Spleen (tissue), 11 donors: ENCODE data around the gene OSMR. TPM values are rescaled to one million over a fixed set of nuclear protein-coding genes. Genes with fewer than 3 reads are reported as not detected.

ENCODE experiments used
- DNase-seq: peaks from one replicate; pipeline ENCODE4 v3.0.0-alpha.2; 2020
- H3K27ac ChIP-seq, 8 donors: fragments of 200-600 bp; sonication (generic) in 7 of 8; 1 replicate in 4 of 8; 2 replicates in 4 of 8; pipeline versions ENCODE4 v1.5.0 to v1.8.0; 2016 to 2021; ENCODE audit warnings: inconsistent platforms in 4 of 8, mild to moderate bottlenecking in 4 of 8, moderate library complexity in 1 of 8
- H3K27me3 ChIP-seq, 7 donors: fragments of 200-600 bp; sonication (generic) in 6 of 7; replicated peaks in 1 of 7; 1 replicate in 4 of 7; 2 replicates in 3 of 7; pipeline versions ENCODE4 v1.5.0 to v1.8.0; 2016 to 2021; ENCODE audit warnings: inconsistent platforms in 3 of 7, mild to moderate bottlenecking in 1 of 7
- H3K36me3 ChIP-seq, 6 donors: fragments of 200-600 bp; sonication (generic) in 5 of 6; 1 replicate in 4 of 6; 2 replicates in 2 of 6; pipeline versions ENCODE4 v1.5.0 to v1.8.0; 2016 to 2021; ENCODE audit warnings: inconsistent platforms in 2 of 6
- H3K4me1 ChIP-seq, 6 donors: fragments of 200-600 bp; sonication (generic) in 5 of 6; 1 replicate in 3 of 6; 2 replicates in 3 of 6; pipeline versions ENCODE4 v1.5.0 to v1.8.0; 2016 to 2021; ENCODE audit warnings: inconsistent platforms in 3 of 6
- H3K4me3 ChIP-seq, 8 donors: fragments of 200-600 bp; sonication (generic) in 7 of 8; 1 replicate in 4 of 8; 2 replicates in 4 of 8; pipeline versions ENCODE4 v1.5.0 to v1.8.0; 2016 to 2021; ENCODE audit warnings: inconsistent platforms in 4 of 8, mild to moderate bottlenecking in 4 of 8, moderate library complexity in 2 of 8
- H3K9me3 ChIP-seq, 8 donors: fragments of 200-600 bp; sonication (generic) in 7 of 8; 1 replicate in 4 of 8; 2 replicates in 4 of 8; pipeline versions ENCODE4 v1.5.0 to v1.8.0; 2016 to 2021; ENCODE audit warnings: inconsistent platforms in 4 of 8
- POLR2A ChIP-seq, 3 donors: fragments of 450-650 bp; IDR thresholded peaks; one replicate each; pipeline ENCODE4 v1.5.1; 2017; ENCODE audit warnings: antibody characterized with exemption in 3 of 3, mild to moderate bottlenecking in 1 of 3
- POLR2AphosphoS5 ChIP-seq, 3 donors: sonication (generic); formaldehyde crosslinking; IDR thresholded peaks; one replicate each; pipeline ENCODE4 v1.5.1; 2017; ENCODE audit warnings: antibody characterized with exemption in 3 of 3
- WGBS, 5 donors: extraction: QIAGEN DNeasy Blood & Tissue Kit in 3 of 5; methylation state at CpG; one replicate each; pipeline versions ENCODE4 v1.1.5 to v1.1.7; 2013 to 2018; 5-methylcytosine and 5-hydroxymethylcytosine counted together
- intact Hi-C: fragments of 100-400 bp; cut with DNase I; formaldehyde crosslinking; loops from one replicate; pipeline ENCODE4 v1.15.0; 2023; ENCODE audit warnings: low total_unique reads
- polyA plus RNA-seq, 3 donors: library from polyadenylated mRNA; stranded (reverse); fragments of 200-250 nt; gene quantifications; one replicate each; pipeline ENCODE4 v1.2.1, GENCODE V29; 2013
- total RNA-seq, 7 donors: library from RNA; depleted of rRNA in 3 of 7; stranded (reverse); fragments of >200 nt in 3 of 7; fragmentation: NEBNext Ultra II Directional in 4 of 7; extraction: Animal tissue kit (Norgen Biotek cat#: 25700) in 4 of 7; gene quantifications; one replicate each; pipeline versions ENCODE4 v1.1.0 to v1.2.1, GENCODE V29; 2016 to 2021
- TF ChIP-seq, protein P1 (sequence below), 11 experiments: fragments of 200-600 bp in 7 of 11; fragments of 450-650 bp in 4 of 11; sonication (generic) in 4 of 11; IDR thresholded peaks in 8 of 11; conservative IDR thresholded peaks in 3 of 11; 1 replicate in 7 of 11; 2 replicates in 4 of 11; pipeline versions ENCODE4 v1.4.0 to v1.8.0; 2016 to 2021; ENCODE audit warnings: antibody characterized with exemption in 11 of 11, inconsistent platforms in 4 of 11, mild to moderate bottlenecking in 1 of 11
- donor health status: healthy with polysubstance abuse.
- donor health status: DM: no; HTN: no; CAD: no; lungs with moderate emphysema.
- donor health status: DM: no; HTN: no; CAD: no.
- donor health status: Bipolar disorder and iron deficiency.
- donor health status: healthy.
- donor health status: DM: no; HTN: no; CAD: no.
- donor health status: DM: yes; HTN: yes; CAD: no.

Gene OSMR
- total and polyA plus RNA-seq, 10 donors = 2.5 to 74.6 (median 67.9) TPM

DNA sequence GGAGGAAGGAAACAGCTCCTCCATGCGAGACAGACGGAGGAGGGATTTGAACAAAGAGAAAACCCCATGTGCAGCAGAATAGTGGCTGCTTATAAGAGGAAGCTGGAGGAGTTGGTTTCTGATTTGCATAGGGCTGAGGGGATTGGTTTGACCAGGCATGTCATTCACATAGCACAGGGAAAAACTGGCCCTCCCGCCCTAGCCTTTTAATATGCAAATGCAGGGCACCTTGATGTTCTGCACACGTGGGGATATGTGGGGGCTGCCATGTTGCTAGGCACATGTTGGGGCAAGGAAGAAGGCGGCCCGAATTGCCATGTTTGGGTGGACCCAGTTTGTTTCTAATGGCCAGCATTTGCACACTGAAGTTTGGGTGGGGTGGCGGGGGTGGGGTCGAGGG is 42.2 kb downstream of the OSMR start:
- no peak for DNase-seq
- Histone ChIP-seq H3K4me1 (no peaks in the 10 kb centered on the region), H3K27ac (no peak overlapping the region), H3K27me3 (peaks cover 0 to 9% (median 0%) of the 10 kb centered on the region in 7 donors), H3K9me3 (no peaks in the 10 kb centered on the region), H3K36me3 (peaks cover 0 to 50% (median 10%) of the 10 kb centered on the region in 6 donors), H3K4me3 (no peak overlapping the region)
- TF ChIP-seq POLR2AphosphoS5 (IDR thresholded peaks at IDR 0.05) (no peak), POLR2A (IDR thresholded peaks at IDR 0.05) (no peak)
- TF ChIP-seq, protein P1, sequence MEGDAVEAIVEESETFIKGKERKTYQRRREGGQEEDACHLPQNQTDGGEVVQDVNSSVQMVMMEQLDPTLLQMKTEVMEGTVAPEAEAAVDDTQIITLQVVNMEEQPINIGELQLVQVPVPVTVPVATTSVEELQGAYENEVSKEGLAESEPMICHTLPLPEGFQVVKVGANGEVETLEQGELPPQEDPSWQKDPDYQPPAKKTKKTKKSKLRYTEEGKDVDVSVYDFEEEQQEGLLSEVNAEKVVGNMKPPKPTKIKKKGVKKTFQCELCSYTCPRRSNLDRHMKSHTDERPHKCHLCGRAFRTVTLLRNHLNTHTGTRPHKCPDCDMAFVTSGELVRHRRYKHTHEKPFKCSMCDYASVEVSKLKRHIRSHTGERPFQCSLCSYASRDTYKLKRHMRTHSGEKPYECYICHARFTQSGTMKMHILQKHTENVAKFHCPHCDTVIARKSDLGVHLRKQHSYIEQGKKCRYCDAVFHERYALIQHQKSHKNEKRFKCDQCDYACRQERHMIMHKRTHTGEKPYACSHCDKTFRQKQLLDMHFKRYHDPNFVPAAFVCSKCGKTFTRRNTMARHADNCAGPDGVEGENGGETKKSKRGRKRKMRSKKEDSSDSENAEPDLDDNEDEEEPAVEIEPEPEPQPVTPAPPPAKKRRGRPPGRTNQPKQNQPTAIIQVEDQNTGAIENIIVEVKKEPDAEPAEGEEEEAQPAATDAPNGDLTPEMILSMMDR (IDR thresholded peaks at IDR 0.05 in 8 of 11, conservative IDR thresholded peaks at IDR 0.05 in 3 of 11) = no peak
- 47 to 60% (median 48%) methylated on average over 8 of the region's 8 CpGs for WGBS, 5 donors
- intact Hi-C loops = no loop called here

DNA sequence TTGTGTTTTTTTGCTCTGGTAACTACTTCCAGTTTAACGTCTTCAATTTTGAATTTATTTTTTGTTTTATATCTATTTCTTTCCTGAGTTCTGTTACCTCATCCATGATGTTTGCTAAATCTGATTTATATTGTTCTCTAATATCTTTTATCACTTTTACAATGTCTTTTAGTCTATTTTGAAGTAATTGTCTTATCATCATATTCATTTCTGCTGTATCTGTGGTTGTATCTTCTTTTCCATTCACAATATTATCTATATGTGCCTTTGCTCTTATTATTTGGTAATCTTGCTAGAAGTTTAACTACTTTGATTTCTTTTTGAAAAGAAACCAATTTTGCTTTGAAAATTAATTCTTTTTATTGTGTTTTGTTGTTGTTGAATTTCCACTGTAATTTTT is 43.6 kb downstream of the OSMR start:
- TF ChIP-seq, protein P1 (IDR thresholded peaks at IDR 0.05 in 8 of 11, conservative IDR thresholded peaks at IDR 0.05 in 3 of 11) = no peak
- TF ChIP-seq POLR2A (IDR thresholded peaks at IDR 0.05) (no peak), POLR2AphosphoS5 (IDR thresholded peaks at IDR 0.05) (no peak)
- H3K9me3 ChIP-seq = peaks cover 0 to 9% (median 0%) of the 10 kb centered on the region in 8 donors
- 87 to 97% (median 95%) methylated on average over 1 of the region's 1 CpG for WGBS, 5 donors

DNA sequence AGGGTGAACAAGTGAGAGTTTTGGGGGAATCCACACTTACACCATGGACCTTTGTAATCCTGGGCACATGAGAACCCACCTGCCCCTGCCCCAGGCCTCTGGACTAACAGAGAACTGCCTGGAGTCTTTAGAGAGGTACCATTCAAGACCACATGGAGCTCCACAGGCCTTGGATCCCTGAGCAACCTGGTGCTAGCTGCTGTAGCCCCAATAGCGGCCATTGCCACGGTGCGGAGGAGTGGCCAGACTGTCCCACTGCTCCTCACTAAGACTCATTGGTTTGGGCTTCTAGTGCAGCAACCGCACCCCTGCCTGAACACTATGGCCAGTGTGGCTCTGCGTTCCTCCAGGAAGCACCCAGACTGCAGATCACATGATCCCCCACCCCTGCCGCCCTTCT is 45.8 kb downstream of the OSMR start:
- no peak overlapping the region for H3K27ac ChIP-seq
- no peak for DNase-seq
- intact Hi-C loops = no loop called here
- TF ChIP-seq, protein P1 (IDR thresholded peaks at IDR 0.05 in 8 of 11, conservative IDR thresholded peaks at IDR 0.05 in 3 of 11) = no peak
- TF ChIP-seq POLR2AphosphoS5 (IDR thresholded peaks at IDR 0.05) = no peak
- H3K4me3 ChIP-seq = no peak overlapping the region
- H3K4me1 ChIP-seq = no peaks in the 10 kb centered on the region
- 89 to 99% (median 96%) methylated on average over 6 of the region's 6 CpGs for WGBS, 5 donors
- peaks cover 0 to 15% (median 3%) of the 10 kb centered on the region in 6 donors for H3K36me3 ChIP-seq
- peaks cover 0 to 24% (median 15%) of the 10 kb centered on the region in 8 donors for H3K9me3 ChIP-seq
- peaks cover 0 to 9% (median 0%) of the 10 kb centered on the region in 7 donors for H3K27me3 ChIP-seq

More for the DNA sequence above, 43.6 kb downstream of the OSMR start:
- no peak for DNase-seq
- peaks cover 0 to 9% (median 0%) of the 10 kb centered on the region in 7 donors for H3K27me3 ChIP-seq
- H3K27ac ChIP-seq = no peak overlapping the region
- peaks cover 0 to 37% (median 8%) of the 10 kb centered on the region in 6 donors for H3K36me3 ChIP-seq
- no peak overlapping the region for H3K4me3 ChIP-seq
- no peaks in the 10 kb centered on the region for H3K4me1 ChIP-seq
- intact Hi-C loops = no loop called here

DNA sequence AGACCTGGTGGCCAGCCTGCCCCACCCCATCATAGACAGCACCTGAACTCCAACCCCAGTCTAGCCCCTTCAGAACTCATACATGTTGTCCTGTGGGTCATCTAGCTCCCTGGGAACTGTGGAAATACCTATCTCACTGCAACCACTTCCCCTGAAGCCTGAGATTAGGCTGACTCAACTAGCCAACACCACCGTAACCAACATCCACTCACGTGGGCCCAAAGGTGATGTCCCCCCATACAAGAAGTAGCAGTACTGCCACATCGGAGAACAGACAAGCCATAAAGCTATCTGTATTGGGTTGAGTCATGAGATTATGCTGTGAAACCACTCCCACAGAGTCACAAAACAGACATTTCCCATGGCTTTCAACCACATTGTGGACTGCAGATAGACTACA is 46.6 kb downstream of the OSMR start:
- intact Hi-C loops = no loop called here
- peaks cover 0 to 9% (median 0%) of the 10 kb centered on the region in 7 donors for H3K27me3 ChIP-seq
- no peak for DNase-seq
- no peak overlapping the region for H3K4me3 ChIP-seq
- H3K4me1 ChIP-seq = no peaks in the 10 kb centered on the region
- 86 to 97% (median 96%) methylated on average over 3 of the region's 3 CpGs for WGBS, 5 donors
- H3K9me3 ChIP-seq = peaks cover 0 to 27% (median 16%) of the 10 kb centered on the region in 8 donors
- H3K27ac ChIP-seq = no peak overlapping the region
- TF ChIP-seq, protein P1 (IDR thresholded peaks at IDR 0.05 in 8 of 11, conservative IDR thresholded peaks at IDR 0.05 in 3 of 11) = no peak
- TF ChIP-seq POLR2A (IDR thresholded peaks at IDR 0.05) = no peak
- TF ChIP-seq POLR2AphosphoS5 (IDR thresholded peaks at IDR 0.05) = no peak
- peaks cover 0 to 14% (median 3%) of the 10 kb centered on the region in 6 donors for H3K36me3 ChIP-seq
